A673 (cell line): ENCODE results near the gene CACNA2D1. TPM values are rescaled to one million over a fixed set of nuclear protein-coding genes. Genes with fewer than 3 reads are reported as not detected.

Experiments
- BruUV-seq: library from RNA; stranded (reverse); fragments of 400-500 nt; replicated peaks from 2 replicates; lab custom pipeline; 2021; lab: Mats Ljungman, UMichigan
- CTCF ChIA-PET: fragments of 300-600 bp; sonication (Branson Sonifier 250); formaldehyde crosslinking; loops from one replicate; lab custom pipeline; 2022; ENCODE audit warnings: antibody characterized with exemption; lab: Charles Lee
- POLR2A ChIA-PET: fragments of 300-600 bp; sonication (Branson Sonifier 250); formaldehyde crosslinking; loops from one replicate; lab custom pipeline; 2022; ENCODE audit warnings: antibody characterized with exemption; ENCODE audit not compliant: low non-redundant PET; lab: Charles Lee
- DNase-seq: peaks from one replicate; pipeline ENCODE4 v3.0.0-alpha.2; 2015; ENCODE audit warnings: low spot score
- H3K27ac ChIP-seq: fragments of 200-600 bp; sonication (generic); 2 replicates; pipeline ENCODE4 v1.5.1; 2016; ENCODE audit warnings: mixed run types, low read depth, mild to moderate bottlenecking, mixed read lengths, antibody characterized with exemption, low read length; ENCODE audit not compliant: poor library complexity, severe bottlenecking
- H3K27me3 ChIP-seq: fragments of 200-600 bp; sonication (generic); replicated peaks from 2 replicates; pipeline ENCODE4 v1.6.1; 2017; ENCODE audit warnings: mixed run types, low read depth, mild to moderate bottlenecking, mixed read lengths, antibody characterized with exemption, low read length; ENCODE audit not compliant: insufficient read depth, poor library complexity
- H3K36me3 ChIP-seq: fragments of 200-600 bp; sonication (generic); 2 replicates; pipeline ENCODE4 v1.6.1; 2016; ENCODE audit warnings: mixed run types, mild to moderate bottlenecking, mixed read lengths, antibody characterized with exemption, low read length; ENCODE audit not compliant: insufficient read depth, poor library complexity, severe bottlenecking
- H3K4me1 ChIP-seq: fragments of 200-600 bp; sonication (generic); 2 replicates; pipeline ENCODE4 v1.6.1; 2017; ENCODE audit warnings: mixed run types, mild to moderate bottlenecking, mixed read lengths, antibody characterized with exemption, low read length; ENCODE audit not compliant: insufficient read depth, poor library complexity, severe bottlenecking
- H3K4me3 ChIP-seq: fragments of 200-600 bp; sonication (generic); 2 replicates; pipeline ENCODE4 v1.5.1; 2016; ENCODE audit warnings: low read depth, mixed run types, mild to moderate bottlenecking, mixed read lengths, low read length; ENCODE audit not compliant: poor library complexity, severe bottlenecking
- H3K9me3 ChIP-seq: fragments of 200-600 bp; sonication (generic); 2 replicates; pipeline ENCODE4 v1.6.1; 2016; ENCODE audit warnings: mixed run types, low read depth, mild to moderate bottlenecking, mixed read lengths, antibody characterized with exemption, low read length; ENCODE audit not compliant: poor library complexity, severe bottlenecking
- CTCF ChIP-seq: fragments of 300-800, 200-600 bp; sonication (generic); conservative IDR thresholded peaks from 2 replicates; pipeline ENCODE4 v1.5.1; 2017; ENCODE audit warnings: low read depth, mild to moderate bottlenecking, antibody characterized with exemption, low read length, moderate library complexity, mixed read lengths
- EZH2 ChIP-seq: fragments of 200-600 bp; sonication (generic); IDR thresholded peaks from 2 replicates; pipeline ENCODE4 v1.6.1; 2017; ENCODE audit warnings: borderline replicate concordance, low read depth, mild to moderate bottlenecking, mixed read lengths, antibody characterized with exemption, low read length; ENCODE audit not compliant: poor library complexity, severe bottlenecking
- intact Hi-C: fragments of 100-400 bp; cut with micrococcal nuclease; formaldehyde crosslinking; loops from one replicate; pipeline ENCODE4 v1.10.0; 2022; ENCODE audit not compliant: unreplicated experiment
- total RNA-seq: library from RNA; stranded (reverse); gene quantifications from 2 replicates; pipeline ENCODE4 v1.2.3, GENCODE V29; 2021

Gene CACNA2D1
- total RNA-seq, 1 experiment from 2014 or later = 49.1 TPM

GRCh38 chr7:82414389-82414788 is 29.2 kb downstream of the CACNA2D1 start:
- TF ChIP-seq EZH2 (no peak), CTCF (no peak)
- no peak for DNase-seq
- Histone ChIP-seq H3K27me3 (no peaks in the 10 kb centered on the region), H3K27ac (no peak overlapping the region), H3K9me3 (no peaks in the 10 kb centered on the region), H3K4me3 (no peak overlapping the region), H3K36me3 (no peaks in the 10 kb centered on the region), H3K4me1 (peaks cover 5% of the 10 kb centered on the region)
- ChIA-PET CTCF (no interaction called here), POLR2A (no interaction called here)
- intact Hi-C loops = no loop called here
- BruUV-seq = no TSS peak

GRCh38 chr7:82413237-82413636 is 30.3 kb downstream of the CACNA2D1 start:
- intact Hi-C loops = no loop called here
- H3K27me3 ChIP-seq = no peaks in the 10 kb centered on the region
- H3K4me3 ChIP-seq = no peak overlapping the region
- ChIA-PET CTCF (no interaction called here), POLR2A (no interaction called here)
- BruUV-seq = no TSS peak
- no peaks in the 10 kb centered on the region for H3K9me3 ChIP-seq
- TF ChIP-seq CTCF = no peak
- TF ChIP-seq EZH2 = no peak
- H3K4me1 ChIP-seq = peaks cover 5% of the 10 kb centered on the region
- no peaks in the 10 kb centered on the region for H3K36me3 ChIP-seq
- H3K27ac ChIP-seq = no peak overlapping the region
- DNase-seq = no peak

GRCh38 chr7:82411732-82412131 is 31.8 kb downstream of the CACNA2D1 start:
- POLR2A ChIA-PET = no interaction called here
- Histone ChIP-seq H3K27me3 (no peaks in the 10 kb centered on the region), H3K9me3 (peaks cover 2% of the 10 kb centered on the region), H3K4me3 (no peak overlapping the region), H3K4me1 (peaks cover 5% of the 10 kb centered on the region), H3K27ac (no peak overlapping the region), H3K36me3 (no peaks in the 10 kb centered on the region)
- no TSS peak for BruUV-seq
- CTCF ChIA-PET = no interaction called here
- intact Hi-C loops = no loop called here
- no peak for DNase-seq
- TF ChIP-seq CTCF (no peak), EZH2 (no peak)
